ENCODE measurements around the gene LTBP2.
"Not testable (repeated sequence)": the region's sequence is repeated elsewhere in the genome, so short reads cannot be mapped to it uniquely, and the experiment has no call there.

LTBP2 gene

GRCh38 chr14:74551431-74552371 is 60.3 kb downstream of the LTBP2 start:
- DNase-seq (ENCODE audit: low read depth in 2 of 2) = no peak

- no peak for DNase-seq (ENCODE audit: low read depth in 2 of 2)
Observed at GRCh38 chr14:74551001-74551400, 61.0 kb downstream of the LTBP2 start.

GRCh38 chr14:74550071-74550470 is 62.0 kb downstream of the LTBP2 start:
- DNase-seq (ENCODE audit: low read depth in 2 of 2) = no peak

GRCh38 chr14:74549588-74549987 is 62.4 kb downstream of the LTBP2 start:
- DNase-seq (ENCODE audit: low read depth in 2 of 2) = no peak

DNA sequence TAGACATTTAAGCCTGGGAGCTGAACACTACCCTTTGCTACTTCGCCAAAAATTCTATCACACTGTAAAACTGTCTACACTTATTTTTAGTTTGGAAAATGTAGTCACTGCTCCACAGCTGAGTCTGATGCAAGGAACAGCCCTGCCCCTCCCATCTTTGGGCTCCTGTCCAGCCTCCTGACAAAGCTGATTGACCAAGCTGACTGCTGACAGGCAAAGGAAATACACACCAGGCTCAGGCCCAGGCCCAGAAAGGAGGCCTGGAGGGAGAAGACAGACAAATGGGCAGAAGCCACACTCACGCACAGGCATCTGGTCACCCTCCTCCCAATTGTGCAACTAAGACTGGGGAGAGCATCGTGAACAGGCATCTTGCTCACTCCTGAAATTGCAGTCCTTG is 63.2 kb downstream of the LTBP2 start:
- no peak for DNase-seq (ENCODE audit: low read depth in 2 of 2)

- DNase-seq (ENCODE audit: low read depth in 2 of 2) = no peak
Observed at GRCh38 chr14:74547331-74547927, 64.6 kb downstream of the LTBP2 start.

DNA sequence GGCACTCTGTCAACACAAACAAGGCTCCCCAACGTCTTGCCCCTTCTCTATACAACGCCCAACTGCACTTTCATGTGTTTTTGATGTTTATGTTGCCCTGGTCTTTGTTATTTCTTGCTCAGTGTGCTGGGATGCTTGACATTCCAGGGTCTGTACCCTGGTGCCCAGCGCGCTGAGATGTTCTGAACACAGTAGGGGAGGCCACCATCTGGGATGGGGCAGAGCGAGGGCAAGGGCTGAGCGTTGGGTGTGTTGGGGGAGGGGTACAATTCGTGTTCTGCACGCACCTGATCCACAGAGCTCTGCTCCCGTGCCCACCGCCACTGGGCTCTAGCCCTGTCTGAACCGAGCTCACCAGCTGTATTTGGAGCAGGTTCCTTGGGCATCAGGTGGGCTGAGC is 65.6 kb downstream of the LTBP2 start:
- DNase-seq (ENCODE audit: low read depth in 2 of 2) = no peak

DNA sequence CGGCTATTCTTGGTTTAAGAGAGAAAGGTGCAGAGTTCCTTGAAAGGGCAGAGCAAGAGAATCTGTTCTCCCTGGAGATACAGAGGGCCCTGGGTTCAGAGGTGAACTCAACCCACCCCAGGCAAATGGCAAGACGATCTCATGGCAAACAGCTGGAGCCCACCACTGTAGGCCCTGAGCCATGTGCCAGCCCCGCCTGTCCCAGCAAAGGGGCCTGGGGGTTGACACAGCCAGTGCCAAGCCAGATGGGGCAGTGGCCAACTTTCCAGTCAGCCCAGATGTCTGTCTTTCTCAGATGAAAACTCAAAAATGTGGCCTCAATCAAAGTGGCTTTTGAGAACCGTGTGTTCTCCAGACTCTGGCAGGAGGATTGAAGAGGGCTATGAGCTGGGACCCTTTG is 66.7 kb downstream of the LTBP2 start:
- DNase-seq (ENCODE audit: low read depth in 2 of 2) = no peak

GRCh38 chr14:74543771-74544438 is 68.1 kb downstream of the LTBP2 start:
- no peak for DNase-seq (ENCODE audit: low read depth in 2 of 2)

DNA sequence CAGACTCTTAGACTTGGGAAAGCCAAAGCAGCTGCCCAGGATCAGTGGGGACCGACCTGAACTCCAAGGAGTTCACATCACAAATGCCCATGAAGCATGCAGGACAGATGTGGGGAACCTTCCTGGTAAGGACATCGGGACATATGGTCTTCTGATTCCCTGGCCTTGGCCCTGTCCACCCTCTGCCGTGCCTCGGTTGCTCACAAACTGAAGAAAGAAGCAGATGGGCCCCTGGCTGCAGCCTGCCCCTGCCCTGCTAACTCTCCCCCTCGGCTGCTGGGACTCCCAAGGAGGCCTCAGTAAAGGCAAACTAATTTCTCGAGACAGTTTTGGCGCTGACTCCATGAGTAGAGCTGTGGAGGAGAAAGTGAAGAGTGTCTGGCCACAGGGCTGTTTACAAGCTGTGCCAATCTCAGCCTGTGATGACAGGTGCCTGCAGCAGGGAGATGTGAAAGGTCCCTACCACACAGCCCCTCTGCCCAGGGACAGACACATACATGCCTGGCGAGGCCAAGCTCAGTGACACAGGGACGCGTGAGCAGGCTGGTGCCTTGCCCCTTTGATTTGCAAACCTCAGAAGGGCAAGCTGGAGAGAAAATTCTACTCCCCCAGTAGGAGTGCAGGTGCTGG is 69.9 kb downstream of the LTBP2 start:
- no peak for DNase-seq (ENCODE audit: low read depth in 2 of 2)

DNA sequence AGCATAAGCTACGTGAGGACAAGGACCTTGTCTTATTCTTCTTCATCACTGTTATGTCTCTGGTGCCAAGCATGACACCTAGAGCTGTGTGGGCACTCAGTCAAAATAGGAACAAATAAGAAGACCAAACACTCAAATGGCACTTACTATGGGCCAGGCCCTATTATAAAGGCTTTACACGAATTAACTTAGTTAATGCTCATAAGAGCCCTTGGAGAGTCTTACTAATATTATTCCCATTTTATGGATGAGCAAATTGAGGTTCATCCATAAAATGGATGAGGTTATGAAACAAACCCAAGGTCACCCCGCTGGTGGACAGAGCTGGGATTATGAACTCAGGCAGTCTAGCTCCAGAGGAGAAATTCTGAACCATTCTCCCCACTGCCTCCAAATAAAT is 70.8 kb downstream of the LTBP2 start:
- DNase-seq (ENCODE audit: low read depth in 2 of 2) = no peak

GRCh38 chr14:74539503-74539902 is 72.5 kb downstream of the LTBP2 start:
- DNase-seq (ENCODE audit: low read depth in 2 of 2) = no peak

DNA sequence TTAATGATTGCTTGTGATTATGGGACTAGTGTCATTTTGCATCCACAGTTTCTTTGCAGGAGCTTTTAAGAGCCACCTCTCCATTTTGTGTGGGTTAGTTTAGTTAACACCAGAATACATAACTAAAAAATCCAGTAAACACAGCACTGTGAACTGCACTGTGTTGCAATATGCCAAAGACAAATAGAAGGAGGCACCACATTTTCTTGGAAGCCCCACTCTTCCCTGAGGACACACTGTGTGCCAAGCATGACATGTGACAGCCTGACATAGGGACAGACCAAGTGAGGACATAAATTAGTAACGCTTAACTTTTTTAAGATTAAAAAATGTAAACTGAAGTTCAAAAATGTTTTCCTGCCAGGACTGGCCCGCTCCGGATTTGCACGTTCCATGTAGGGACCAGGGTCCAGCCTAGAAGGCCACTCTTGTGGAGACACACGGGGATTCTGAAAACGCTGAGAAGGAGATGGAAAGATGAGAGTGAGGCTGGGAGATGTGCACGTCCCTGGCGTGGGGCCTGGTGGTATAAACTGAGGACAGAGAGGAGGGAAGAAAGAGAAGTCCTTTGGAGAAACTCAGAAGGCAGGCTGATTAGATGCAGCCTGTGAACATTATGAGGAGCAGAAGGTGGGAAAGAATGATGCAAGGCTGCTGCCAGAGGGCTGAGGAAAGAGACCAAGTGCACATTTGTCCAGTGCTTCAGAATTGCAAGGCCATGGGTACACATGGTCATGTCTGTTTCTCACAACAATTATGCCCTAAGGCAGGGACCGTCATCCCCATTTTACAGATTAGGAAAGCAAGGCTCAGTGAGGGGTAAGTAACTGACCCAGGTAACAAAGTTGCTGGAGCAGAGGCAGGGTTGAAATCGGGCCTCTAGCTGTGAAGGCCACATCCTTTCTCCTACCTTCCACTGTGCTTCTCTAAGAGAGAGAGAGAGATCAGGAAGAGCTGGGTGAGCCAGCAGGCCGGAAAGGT is 73.3 kb downstream of the LTBP2 start:
- no peak for DNase-seq (ENCODE audit: low read depth in 2 of 2)

DNA sequence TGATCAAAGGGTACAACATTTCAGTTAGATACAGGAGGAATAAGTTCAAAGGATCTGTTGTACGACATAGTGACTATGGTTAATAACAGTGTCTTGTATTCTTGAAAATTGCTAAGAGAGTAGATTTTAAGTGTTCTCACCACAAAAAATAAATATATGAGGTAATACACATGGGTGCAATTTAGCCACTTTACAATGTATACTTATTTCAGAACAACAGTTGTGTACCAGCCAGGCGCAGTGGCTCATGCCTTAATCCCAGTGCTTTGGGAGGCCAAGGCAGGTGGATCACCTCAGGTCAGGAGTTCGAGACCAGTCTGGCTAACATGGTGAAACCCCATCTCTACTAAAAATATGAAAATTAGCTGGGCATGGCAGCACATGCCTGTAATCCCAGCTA is 75.7 kb downstream of the LTBP2 start:
- DNase-seq (ENCODE audit: low read depth in 2 of 2) = not testable (repeated sequence)

DNA sequence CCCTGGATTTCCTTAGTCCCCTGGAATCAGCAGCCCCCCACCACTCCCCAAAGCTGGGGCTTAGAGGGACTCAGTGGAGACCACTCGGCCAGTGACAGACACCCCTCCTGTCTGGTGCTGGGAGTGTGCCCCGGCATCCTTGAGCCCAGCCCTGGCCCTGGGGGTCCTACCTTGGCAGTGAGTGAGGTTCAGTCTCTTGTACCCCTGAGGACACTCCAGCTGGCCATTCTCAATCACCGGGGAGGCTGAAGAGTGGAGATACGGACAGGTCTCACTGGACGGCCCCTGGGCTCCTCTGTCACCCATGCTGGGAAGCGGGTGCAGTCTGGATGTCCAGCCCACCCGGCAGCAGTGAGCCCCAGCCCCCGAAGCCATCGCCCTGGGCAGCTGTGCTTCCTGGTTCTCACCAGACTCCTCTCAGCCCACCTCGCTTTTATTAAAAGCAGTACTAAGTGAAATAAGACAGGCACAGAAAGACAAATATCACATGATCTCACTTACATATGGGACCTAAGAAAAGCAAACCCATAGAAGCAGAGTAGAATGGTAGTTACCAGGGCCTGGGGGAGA is 76.2 kb downstream of the LTBP2 start:
- no peak for DNase-seq (ENCODE audit: low read depth in 2 of 2)

DNA sequence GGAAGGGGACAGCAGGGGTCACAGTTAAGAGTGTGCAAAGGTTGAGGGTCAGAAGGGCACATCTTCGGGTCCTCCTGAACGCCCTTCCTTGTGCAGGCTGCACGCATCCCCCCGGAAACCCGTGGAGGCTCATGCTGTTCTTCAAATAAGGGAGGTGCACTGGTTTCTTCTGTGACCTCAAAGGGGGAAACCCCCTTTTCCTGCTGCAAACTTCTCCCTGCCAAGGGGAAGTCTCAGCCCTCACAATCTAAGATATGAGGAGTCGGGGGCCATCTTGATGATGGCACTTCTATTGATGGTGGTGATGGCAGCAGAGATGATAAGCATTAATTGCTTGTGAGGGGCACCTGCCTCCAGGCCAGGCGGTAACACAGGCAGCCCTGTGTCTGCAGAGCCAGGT is 78.5 kb downstream of the LTBP2 start:
- DNase-seq (ENCODE audit: low read depth in 2 of 2) = no peak

GRCh38 chr14:74532246-74532645 is 79.8 kb downstream of the LTBP2 start:
- no peak for DNase-seq (ENCODE audit: low read depth in 2 of 2)

GRCh38 chr14:74531467-74531866 is 80.6 kb downstream of the LTBP2 start:
- no peak for DNase-seq (ENCODE audit: low read depth in 2 of 2)

- no peak for DNase-seq (ENCODE audit: low read depth in 2 of 2)
Observed at GRCh38 chr14:74531006-74531405, 81.0 kb downstream of the LTBP2 start.

DNA sequence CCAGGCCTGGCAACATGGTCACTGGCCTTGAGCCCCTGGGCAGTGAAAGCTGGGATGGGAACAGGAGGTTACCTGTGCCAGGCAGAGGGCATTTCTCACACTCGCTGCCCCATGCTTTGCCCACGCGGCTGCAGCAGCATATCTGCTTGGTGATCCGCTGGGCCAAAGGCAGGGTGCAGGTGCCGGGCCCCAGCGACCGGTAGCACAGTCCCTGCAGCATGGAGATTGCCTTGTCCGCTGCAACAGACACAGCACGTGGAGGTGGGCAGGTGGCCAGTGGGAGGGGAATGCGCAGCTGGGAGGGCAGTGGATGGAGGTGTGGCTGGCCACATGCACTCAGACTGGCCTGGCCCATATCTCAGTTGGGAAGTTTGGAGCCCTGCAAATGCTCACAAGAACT is 83.2 kb downstream of the LTBP2 start:
- DNase-seq (ENCODE audit: low read depth in 2 of 2) = no peak

DNA sequence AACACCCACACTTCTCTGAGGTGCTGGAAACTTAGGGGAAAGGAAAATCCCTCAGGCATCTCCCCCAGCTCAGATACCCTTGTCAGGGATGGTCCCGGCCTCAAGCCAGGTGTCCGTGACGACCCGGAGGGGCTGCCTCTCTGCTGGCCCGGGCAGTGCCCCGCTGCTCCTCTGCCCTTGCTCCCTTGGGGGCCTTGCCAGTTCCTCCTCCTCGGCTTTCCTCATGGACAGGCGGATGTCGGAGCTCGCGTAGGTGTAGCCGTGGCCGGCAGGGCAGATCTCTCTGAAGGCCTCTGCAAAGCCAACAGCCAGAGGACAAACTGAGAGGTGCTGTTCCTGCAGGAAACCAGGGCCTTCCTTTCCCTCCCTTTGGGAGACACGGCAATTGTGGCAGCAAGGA is 83.6 kb downstream of the LTBP2 start:
- no peak for DNase-seq (ENCODE audit: low read depth in 2 of 2)
